A673 (cell line): Measurements from ENCODE around the gene CASP2. TPM values are rescaled to one million over a fixed set of nuclear protein-coding genes. Genes with fewer than 3 reads are reported as not detected.
"Not testable (repeated sequence)": the region's sequence is repeated elsewhere in the genome, so short reads cannot be mapped to it uniquely, and the experiment has no call there.

Experiments used
- BruUV-seq: library from RNA; stranded (reverse); fragments of 400-500 nt; replicated peaks from 2 replicates; lab custom pipeline; 2021; lab: Mats Ljungman, UMichigan
- CTCF ChIA-PET: fragments of 300-600 bp; sonication (Branson Sonifier 250); formaldehyde crosslinking; loops from one replicate; lab custom pipeline; 2022; ENCODE audit warnings: antibody characterized with exemption; lab: Charles Lee
- POLR2A ChIA-PET: fragments of 300-600 bp; sonication (Branson Sonifier 250); formaldehyde crosslinking; loops from one replicate; lab custom pipeline; 2022; ENCODE audit warnings: antibody characterized with exemption; ENCODE audit not compliant: low non-redundant PET; lab: Charles Lee
- DNase-seq: peaks from one replicate; pipeline ENCODE4 v3.0.0-alpha.2; 2015; ENCODE audit warnings: low spot score
- H3K27ac ChIP-seq: fragments of 200-600 bp; sonication (generic); 2 replicates; pipeline ENCODE4 v1.5.1; 2016; ENCODE audit warnings: mixed run types, low read depth, mild to moderate bottlenecking, mixed read lengths, antibody characterized with exemption, low read length; ENCODE audit not compliant: poor library complexity, severe bottlenecking
- H3K27me3 ChIP-seq: fragments of 200-600 bp; sonication (generic); replicated peaks from 2 replicates; pipeline ENCODE4 v1.6.1; 2017; ENCODE audit warnings: mixed run types, low read depth, mild to moderate bottlenecking, mixed read lengths, antibody characterized with exemption, low read length; ENCODE audit not compliant: insufficient read depth, poor library complexity
- H3K36me3 ChIP-seq: fragments of 200-600 bp; sonication (generic); 2 replicates; pipeline ENCODE4 v1.6.1; 2016; ENCODE audit warnings: mixed run types, mild to moderate bottlenecking, mixed read lengths, antibody characterized with exemption, low read length; ENCODE audit not compliant: insufficient read depth, poor library complexity, severe bottlenecking
- H3K4me1 ChIP-seq: fragments of 200-600 bp; sonication (generic); 2 replicates; pipeline ENCODE4 v1.6.1; 2017; ENCODE audit warnings: mixed run types, mild to moderate bottlenecking, mixed read lengths, antibody characterized with exemption, low read length; ENCODE audit not compliant: insufficient read depth, poor library complexity, severe bottlenecking
- H3K4me3 ChIP-seq: fragments of 200-600 bp; sonication (generic); 2 replicates; pipeline ENCODE4 v1.5.1; 2016; ENCODE audit warnings: low read depth, mixed run types, mild to moderate bottlenecking, mixed read lengths, low read length; ENCODE audit not compliant: poor library complexity, severe bottlenecking
- H3K9me3 ChIP-seq: fragments of 200-600 bp; sonication (generic); 2 replicates; pipeline ENCODE4 v1.6.1; 2016; ENCODE audit warnings: mixed run types, low read depth, mild to moderate bottlenecking, mixed read lengths, antibody characterized with exemption, low read length; ENCODE audit not compliant: poor library complexity, severe bottlenecking
- CTCF ChIP-seq: fragments of 300-800, 200-600 bp; sonication (generic); conservative IDR thresholded peaks from 2 replicates; pipeline ENCODE4 v1.5.1; 2017; ENCODE audit warnings: low read depth, mild to moderate bottlenecking, antibody characterized with exemption, low read length, moderate library complexity, mixed read lengths
- EZH2 ChIP-seq: fragments of 200-600 bp; sonication (generic); IDR thresholded peaks from 2 replicates; pipeline ENCODE4 v1.6.1; 2017; ENCODE audit warnings: borderline replicate concordance, low read depth, mild to moderate bottlenecking, mixed read lengths, antibody characterized with exemption, low read length; ENCODE audit not compliant: poor library complexity, severe bottlenecking
- intact Hi-C: fragments of 100-400 bp; cut with micrococcal nuclease; formaldehyde crosslinking; loops from one replicate; pipeline ENCODE4 v1.10.0; 2022; ENCODE audit not compliant: unreplicated experiment
- total RNA-seq: library from RNA; stranded (reverse); gene quantifications from 2 replicates; pipeline ENCODE4 v1.2.3, GENCODE V29; 2021

The CASP2 gene
- total RNA-seq, 1 experiment from 2014 or later, result 76.8 TPM

- TF ChIP-seq CTCF, result no peak
- TF ChIP-seq EZH2, result no peak
- ChIA-PET CTCF (no interaction called here), POLR2A (no interaction called here)
- Histone ChIP-seq H3K4me1 (peaks cover 19% of the 10 kb centered on the region), H3K36me3 (peaks cover 33% of the 10 kb centered on the region), H3K4me3 (peak overlapping the region; percentile 80), H3K27me3 (no peaks in the 10 kb centered on the region), H3K9me3 (no peaks in the 10 kb centered on the region), H3K27ac (peak overlapping the region; percentile 97)
- DNase-seq, result no peak
- intact Hi-C loops, result no loop called here
- BruUV-seq, result no TSS peak
These were observed 1.3 kb downstream of the CASP2 start for GRCh38 chr7:143289421-143289820.

- DNase-seq, H3K27me3 ChIP-seq, POLR2A ChIA-PET, intact Hi-C loops, H3K9me3 ChIP-seq, BruUV-seq, H3K27ac ChIP-seq, CTCF ChIA-PET: not testable (repeated sequence)
- peaks cover 38% of the 10 kb centered on the region for H3K36me3 ChIP-seq
- H3K4me1 ChIP-seq, result peaks cover 23% of the 10 kb centered on the region
- H3K4me3 ChIP-seq, result peak overlapping the region; percentile 80
These were observed 1.7 kb downstream of the CASP2 start for GRCh38 chr7:143289888-143290287.

GRCh38 chr7:143290293-143290692, 2.1 kb downstream of the CASP2 start:
- Histone ChIP-seq H3K27ac (no peak overlapping the region), H3K4me3 (peak overlapping the region; percentile 80), H3K9me3 (no peaks in the 10 kb centered on the region), H3K27me3 (no peaks in the 10 kb centered on the region), H3K36me3 (peaks cover 42% of the 10 kb centered on the region), H3K4me1 (peaks cover 27% of the 10 kb centered on the region)
- ChIA-PET CTCF (no interaction called here), POLR2A (interaction anchor here (0.6 kb wide), 1 partner anchor 85 kb away, joined by 3 read pairs; no protein-coding TSS in a partner anchor)
- no peak for TF ChIP-seq CTCF
- no peak for TF ChIP-seq EZH2
- intact Hi-C loops, result no loop called here
- BruUV-seq, result no TSS peak
- no peak for DNase-seq

GRCh38 chr7:143292876-143293275, 4.7 kb downstream of the CASP2 start:
- peaks cover 50% of the 10 kb centered on the region for H3K36me3 ChIP-seq
- no peak for DNase-seq

More at GRCh38 chr7:143292876-143293275, 4.7 kb downstream of the CASP2 start:
- Histone ChIP-seq H3K4me1 (peaks cover 49% of the 10 kb centered on the region), H3K4me3 (no peak overlapping the region), H3K27ac (no peak overlapping the region), H3K9me3 (no peaks in the 10 kb centered on the region), H3K27me3 (no peaks in the 10 kb centered on the region)
- intact Hi-C loops, result no loop called here
- TF ChIP-seq EZH2 (no peak), CTCF (no peak)
- ChIA-PET CTCF (no interaction called here), POLR2A (no interaction called here)
- no TSS peak for BruUV-seq
